ENCODE measurements around the gene SAMD8.
A peak's percentile ranks its signal among the peaks of the same experiment; 100 is the strongest.
"Not testable (repeated sequence)": the region's sequence is repeated elsewhere in the genome, so short reads cannot be mapped to it uniquely, and the experiment has no call there.

Gene SAMD8

GRCh38 chr10:75211007-75211691, 99.7 kb downstream of the SAMD8 start:
- peak in 1 of 3 experiments; percentile 16 for DNase-seq (ENCODE audit: low read depth in 2 of 3, low spot score in 2 of 3)

GRCh38 chr10:75212343-75212742, 100.9 kb downstream of the SAMD8 start:
- DNase-seq (ENCODE audit: low read depth in 2 of 3, low spot score in 2 of 3), result no peak

GRCh38 chr10:75220274-75220673, 108.8 kb downstream of the SAMD8 start:
- no peak for DNase-seq (ENCODE audit: low read depth in 2 of 3, low spot score in 2 of 3)

GRCh38 chr10:75221492-75221891, 110.0 kb downstream of the SAMD8 start:
- DNase-seq (ENCODE audit: low read depth in 2 of 3, low spot score in 2 of 3), result not testable (repeated sequence)

- DNase-seq (ENCODE audit: low read depth in 2 of 3, low spot score in 2 of 3), result no peak
Observed at GRCh38 chr10:75223507-75223906, 112.1 kb downstream of the SAMD8 start.

- no peak for DNase-seq (ENCODE audit: low read depth in 2 of 3, low spot score in 2 of 3)
Observed at GRCh38 chr10:75226095-75226494, 114.6 kb downstream of the SAMD8 start.

- no peak for DNase-seq (ENCODE audit: low read depth in 2 of 3, low spot score in 2 of 3)
Observed at GRCh38 chr10:75226656-75227055, 115.2 kb downstream of the SAMD8 start.

- no peak for DNase-seq (ENCODE audit: low read depth in 2 of 3, low spot score in 2 of 3)
Observed at GRCh38 chr10:75228278-75228677, 116.8 kb downstream of the SAMD8 start.

- no peak for DNase-seq (ENCODE audit: low read depth in 2 of 3, low spot score in 2 of 3)
Observed at GRCh38 chr10:75228834-75229233, 117.4 kb downstream of the SAMD8 start.

GRCh38 chr10:75229971-75230370, 118.5 kb downstream of the SAMD8 start:
- no peak for DNase-seq (ENCODE audit: low read depth in 2 of 3, low spot score in 2 of 3)

- peak; percentile 69 to 89 (median 74) for DNase-seq (ENCODE audit: low read depth in 2 of 3, low spot score in 2 of 3)
Observed at GRCh38 chr10:75230600-75231038, 119.2 kb downstream of the SAMD8 start.
